Measurements from ENCODE around the gene ARPC4.

DNA sequence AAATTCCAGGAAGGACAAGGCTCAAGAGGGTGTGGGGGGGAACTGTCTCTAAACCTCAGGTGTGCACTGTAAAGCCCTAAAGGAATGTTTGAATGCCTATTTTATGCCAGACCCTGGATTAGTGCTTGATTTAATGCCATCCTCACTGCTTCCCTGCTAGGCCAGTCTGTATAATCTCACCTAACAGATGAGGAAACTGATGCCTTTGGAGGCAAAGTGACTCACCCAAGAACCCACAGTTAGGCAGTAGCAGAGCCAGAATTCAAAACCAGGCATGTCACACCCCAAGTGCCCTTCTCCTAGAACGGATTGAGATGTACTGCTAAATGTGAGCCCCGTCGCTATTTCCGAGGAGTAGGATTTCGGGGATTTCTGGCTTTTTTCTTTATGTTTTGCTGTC is 31.0 kb upstream of the ARPC4 start:
- no peak for TF ChIP-seq POLR2A (IDR thresholded peaks at IDR 0.05)
- TF ChIP-seq, protein P1, sequence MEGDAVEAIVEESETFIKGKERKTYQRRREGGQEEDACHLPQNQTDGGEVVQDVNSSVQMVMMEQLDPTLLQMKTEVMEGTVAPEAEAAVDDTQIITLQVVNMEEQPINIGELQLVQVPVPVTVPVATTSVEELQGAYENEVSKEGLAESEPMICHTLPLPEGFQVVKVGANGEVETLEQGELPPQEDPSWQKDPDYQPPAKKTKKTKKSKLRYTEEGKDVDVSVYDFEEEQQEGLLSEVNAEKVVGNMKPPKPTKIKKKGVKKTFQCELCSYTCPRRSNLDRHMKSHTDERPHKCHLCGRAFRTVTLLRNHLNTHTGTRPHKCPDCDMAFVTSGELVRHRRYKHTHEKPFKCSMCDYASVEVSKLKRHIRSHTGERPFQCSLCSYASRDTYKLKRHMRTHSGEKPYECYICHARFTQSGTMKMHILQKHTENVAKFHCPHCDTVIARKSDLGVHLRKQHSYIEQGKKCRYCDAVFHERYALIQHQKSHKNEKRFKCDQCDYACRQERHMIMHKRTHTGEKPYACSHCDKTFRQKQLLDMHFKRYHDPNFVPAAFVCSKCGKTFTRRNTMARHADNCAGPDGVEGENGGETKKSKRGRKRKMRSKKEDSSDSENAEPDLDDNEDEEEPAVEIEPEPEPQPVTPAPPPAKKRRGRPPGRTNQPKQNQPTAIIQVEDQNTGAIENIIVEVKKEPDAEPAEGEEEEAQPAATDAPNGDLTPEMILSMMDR (IDR thresholded peaks at IDR 0.05): no peak
- no peak for TF ChIP-seq EP300 (IDR thresholded peaks at IDR 0.05)
